DND-41 (cell line): ENCODE data around the gene ZDHHC14.

Experiments used
- ATAC-seq: fragments of 200-7000 bp; cut with Tn5 transposase; 3 replicates; pipeline ENCODE4 v1.9.1; 2021; ENCODE audit warnings: low read depth; ENCODE audit not compliant: insufficient read depth
- DNase-seq: peaks from one replicate; pipeline ENCODE4 v3.0.0-alpha.2; 2020
- H2AFZ ChIP-seq: 2 replicates; pipeline ENCODE4 v1.6.0; 2012; ENCODE audit warnings: low read depth, low read length
- H3K27ac ChIP-seq: 2 replicates; pipeline ENCODE4 v1.5.1; 2012; ENCODE audit warnings: low read length, inconsistent platforms
- H3K27me3 ChIP-seq: fragments of 200-600 bp; sonication (generic); 2 replicates; pipeline ENCODE4 v1.6.0; 2012; ENCODE audit warnings: low read length, mild to moderate bottlenecking, inconsistent platforms; ENCODE audit not compliant: insufficient read depth, poor library complexity
- H3K36me3 ChIP-seq: 2 replicates; pipeline ENCODE4 v1.5.1; 2012; ENCODE audit warnings: low read length, inconsistent platforms; ENCODE audit not compliant: insufficient read depth
- H3K4me1 ChIP-seq: 2 replicates; pipeline ENCODE4 v1.5.1; 2012; ENCODE audit warnings: mild to moderate bottlenecking, low read length; ENCODE audit not compliant: insufficient read depth
- H3K4me2 ChIP-seq: 2 replicates; pipeline ENCODE4 v1.6.0; 2012; ENCODE audit warnings: mild to moderate bottlenecking, moderate library complexity, low read length, inconsistent platforms; ENCODE audit not compliant: insufficient read depth
- H3K4me3 ChIP-seq, 2 experiments: fragments of 200-600 bp in 1 of 2; shearing (Covaris generic) in 1 of 2; 2 replicates each; pipeline ENCODE4 v1.5.1; 2012 to 2016; ENCODE audit warnings: inconsistent platforms in 2 of 2, low read length in 2 of 2, mild to moderate bottlenecking in 2 of 2, low read depth in 1 of 2, moderate library complexity in 1 of 2
- H3K79me2 ChIP-seq: 2 replicates; pipeline ENCODE4 v1.6.0; 2012; ENCODE audit warnings: low read length, inconsistent platforms; ENCODE audit not compliant: insufficient read depth
- H3K9ac ChIP-seq: 2 replicates; pipeline ENCODE4 v1.6.0; 2012; ENCODE audit warnings: low read depth, mild to moderate bottlenecking, inconsistent platforms, low read length, moderate library complexity
- H3K9me3 ChIP-seq: 2 replicates; pipeline ENCODE4 v1.5.1; 2012; ENCODE audit warnings: low read length, moderate library complexity, mild to moderate bottlenecking, inconsistent platforms; ENCODE audit not compliant: insufficient read depth, severe bottlenecking
- H4K20me1 ChIP-seq: 2 replicates; pipeline ENCODE4 v1.6.0; 2012; ENCODE audit warnings: low read length; ENCODE audit not compliant: insufficient read depth
- EZH2 ChIP-seq: IDR thresholded peaks from 3 replicates; pipeline ENCODE4 v1.6.1; 2012; ENCODE audit warnings: borderline replicate concordance, low read depth, mild to moderate bottlenecking, moderate library complexity, low read length, inconsistent platforms; ENCODE audit not compliant: severe bottlenecking
- TF ChIP-seq, protein P1 (sequence below): IDR thresholded peaks from 2 replicates; pipeline ENCODE4 v1.5.1; 2012; ENCODE audit warnings: borderline replicate concordance, low read length, moderate library complexity, mild to moderate bottlenecking; ENCODE audit not compliant: poor library complexity, severe bottlenecking; ENCODE audit errors: extremely low read depth

ZDHHC14 gene

DNA sequence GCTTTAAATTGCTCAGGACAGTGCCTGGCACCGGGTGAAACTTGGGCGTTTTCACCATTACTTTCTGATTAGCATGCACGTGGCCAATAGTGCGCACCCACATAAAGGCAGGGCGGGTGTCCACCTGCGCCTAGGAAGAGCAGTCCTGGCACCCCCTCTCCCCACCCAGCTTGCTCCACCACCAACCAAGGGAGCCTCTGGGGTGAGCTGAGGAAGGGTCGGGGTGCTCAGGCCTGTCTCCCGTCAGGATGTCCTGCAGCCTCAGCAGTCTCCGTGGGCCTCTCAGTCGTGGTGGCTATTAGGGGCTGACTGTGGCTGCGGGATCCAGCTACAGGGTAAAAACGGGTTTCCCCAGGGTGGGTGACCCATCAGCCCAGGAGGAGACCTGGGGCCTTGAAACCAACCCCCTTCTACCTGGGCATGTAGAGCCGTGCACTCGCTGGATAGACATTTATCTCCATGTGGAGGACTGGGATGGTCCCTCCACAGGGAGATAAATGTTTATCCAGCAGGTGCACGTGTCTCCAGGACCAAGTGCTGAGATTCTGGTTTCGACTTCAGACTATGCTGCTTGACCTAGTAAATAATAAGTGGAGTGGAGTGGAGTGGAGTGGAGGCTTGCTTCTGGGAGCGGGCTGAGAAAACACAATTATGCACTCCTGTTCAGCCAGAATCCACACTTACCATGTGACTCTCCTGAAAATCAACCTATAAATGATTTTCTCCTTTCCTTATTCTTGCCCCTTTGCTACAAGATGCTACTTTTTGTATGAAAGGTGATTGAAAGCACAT lies 91.1 kb downstream of the ZDHHC14 start:
- TF ChIP-seq EZH2, result no peak
- TF ChIP-seq, protein P1, sequence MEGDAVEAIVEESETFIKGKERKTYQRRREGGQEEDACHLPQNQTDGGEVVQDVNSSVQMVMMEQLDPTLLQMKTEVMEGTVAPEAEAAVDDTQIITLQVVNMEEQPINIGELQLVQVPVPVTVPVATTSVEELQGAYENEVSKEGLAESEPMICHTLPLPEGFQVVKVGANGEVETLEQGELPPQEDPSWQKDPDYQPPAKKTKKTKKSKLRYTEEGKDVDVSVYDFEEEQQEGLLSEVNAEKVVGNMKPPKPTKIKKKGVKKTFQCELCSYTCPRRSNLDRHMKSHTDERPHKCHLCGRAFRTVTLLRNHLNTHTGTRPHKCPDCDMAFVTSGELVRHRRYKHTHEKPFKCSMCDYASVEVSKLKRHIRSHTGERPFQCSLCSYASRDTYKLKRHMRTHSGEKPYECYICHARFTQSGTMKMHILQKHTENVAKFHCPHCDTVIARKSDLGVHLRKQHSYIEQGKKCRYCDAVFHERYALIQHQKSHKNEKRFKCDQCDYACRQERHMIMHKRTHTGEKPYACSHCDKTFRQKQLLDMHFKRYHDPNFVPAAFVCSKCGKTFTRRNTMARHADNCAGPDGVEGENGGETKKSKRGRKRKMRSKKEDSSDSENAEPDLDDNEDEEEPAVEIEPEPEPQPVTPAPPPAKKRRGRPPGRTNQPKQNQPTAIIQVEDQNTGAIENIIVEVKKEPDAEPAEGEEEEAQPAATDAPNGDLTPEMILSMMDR, result no peak
- no peak overlapping the region for H3K4me3 ChIP-seq
- no peaks in the 10 kb centered on the region for H3K79me2 ChIP-seq
- H3K9ac ChIP-seq, result no peak overlapping the region
- H3K27me3 ChIP-seq, result peaks cover 9% of the 10 kb centered on the region
- H3K4me2 ChIP-seq, result no peak overlapping the region
- no peaks in the 10 kb centered on the region for H4K20me1 ChIP-seq
- no peak for ATAC-seq
- no peaks in the 10 kb centered on the region for H3K4me1 ChIP-seq
- H3K27ac ChIP-seq, result no peak overlapping the region
- no peak for DNase-seq
- no peaks in the 10 kb centered on the region for H3K36me3 ChIP-seq
- no peak overlapping the region for H2AFZ ChIP-seq
- H3K9me3 ChIP-seq, result no peaks in the 10 kb centered on the region

DNA sequence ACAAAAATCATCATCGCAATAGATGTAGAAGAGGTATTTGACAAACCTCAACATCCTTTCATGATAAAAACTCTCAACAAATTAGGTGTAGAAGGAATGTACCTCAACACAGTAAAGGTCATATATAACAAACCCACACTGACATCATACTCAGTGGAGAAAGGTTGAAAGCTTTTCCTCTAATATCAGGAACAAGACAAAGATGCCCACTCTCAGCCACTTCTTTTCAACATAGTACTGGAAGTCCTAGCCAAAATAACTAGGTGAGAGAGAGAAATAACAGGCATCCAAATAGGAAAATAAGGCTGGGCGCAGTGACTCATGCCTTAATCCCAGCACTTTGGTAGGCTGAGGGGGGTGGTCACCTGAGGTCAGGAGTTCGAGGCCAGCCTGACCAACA lies 95.8 kb downstream of the ZDHHC14 start:
- no peak for ATAC-seq

DNA sequence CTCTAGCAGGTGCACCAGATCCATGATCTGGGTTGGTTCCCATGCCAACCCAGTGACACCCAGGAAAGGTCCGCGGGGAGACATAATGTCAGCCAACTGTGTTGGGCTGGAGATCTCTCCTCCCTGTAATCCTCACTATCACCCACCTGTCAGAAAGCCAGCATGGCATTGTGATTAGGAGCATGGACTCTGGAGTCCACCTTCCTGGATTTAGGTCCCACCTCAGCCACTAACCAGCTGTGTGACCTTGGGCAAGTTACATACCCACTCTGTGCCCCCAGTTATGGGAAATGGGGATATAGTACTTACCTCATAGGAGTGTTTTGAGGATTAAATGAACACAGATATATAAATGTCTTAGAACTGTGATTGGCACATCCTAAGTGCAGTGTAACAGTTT lies 97.9 kb downstream of the ZDHHC14 start:
- Histone ChIP-seq H3K4me1 (no peaks in the 10 kb centered on the region), H4K20me1 (no peaks in the 10 kb centered on the region), H3K9ac (no peak overlapping the region), H2AFZ (no peak overlapping the region), H3K4me3 (no peak overlapping the region), H3K27ac (no peak overlapping the region), H3K9me3 (no peaks in the 10 kb centered on the region), H3K4me2 (no peak overlapping the region), H3K27me3 (peaks cover 5% of the 10 kb centered on the region), H3K36me3 (no peaks in the 10 kb centered on the region), H3K79me2 (no peaks in the 10 kb centered on the region)
- ATAC-seq (no peak), DNase-seq (no peak)
- TF ChIP-seq EZH2, result no peak
- TF ChIP-seq, protein P1, result no peak

More for the DNA sequence above, 95.8 kb downstream of the ZDHHC14 start:
- Histone ChIP-seq H3K4me2 (no peak overlapping the region), H3K36me3 (no peaks in the 10 kb centered on the region), H3K4me3 (no peak overlapping the region), H3K4me1 (no peaks in the 10 kb centered on the region), H3K27me3 (peaks cover 9% of the 10 kb centered on the region), H3K9ac (no peak overlapping the region), H3K27ac (no peak overlapping the region), H2AFZ (no peak overlapping the region), H3K9me3 (no peaks in the 10 kb centered on the region), H3K79me2 (no peaks in the 10 kb centered on the region), H4K20me1 (no peaks in the 10 kb centered on the region)
- TF ChIP-seq, protein P1, result no peak
- no peak for TF ChIP-seq EZH2
- no peak for DNase-seq
